Measurements from ENCODE around the gene CCL8. TPM values are rescaled to one million over a fixed set of nuclear protein-coding genes. Genes with fewer than 3 reads are reported as not detected.

The CCL8 gene
- total RNA-seq (1 to 10 TPM in 1 of 2 donors, under 1 TPM in 1; 0.96 to 7.3 TPM), polyA plus RNA-seq (ENCODE audit: insufficient read length in 6 of 6) (under 1 TPM; 0.31 to 0.92 (median 0.50) TPM)
- long read RNA-seq, donor 1, result 0 reads
- long read RNA-seq, donor 2, result 0 reads
- long read RNA-seq, donor 3, result 0 reads
- long read RNA-seq, donor 4, result 0 reads
- long read RNA-seq, donor 5, partial matches to known transcripts, result 0 of 1 reads
- long read RNA-seq, donor 5, other reads (novel, unspliced or antisense), result 0 of 1 reads
- long read RNA-seq, donor 6, result 0 reads
- long read RNA-seq, donor 7, result 0 reads
- long read RNA-seq, donor 8, result 0 reads
- long read RNA-seq, donor 9, result 0 reads
- long read RNA-seq, donor 10, transcript CCL8-201 (3 exons, 1,261 nt), result major isoform, 12 of 12 reads
- long read RNA-seq, donor 10, partial matches to known transcripts, result 0 of 12 reads
- long read RNA-seq, donor 10, other reads (novel, unspliced or antisense), result 0 of 12 reads
- long read RNA-seq, donor 11, result 0 reads
- long read RNA-seq, donor 12, result 0 reads

DNA sequence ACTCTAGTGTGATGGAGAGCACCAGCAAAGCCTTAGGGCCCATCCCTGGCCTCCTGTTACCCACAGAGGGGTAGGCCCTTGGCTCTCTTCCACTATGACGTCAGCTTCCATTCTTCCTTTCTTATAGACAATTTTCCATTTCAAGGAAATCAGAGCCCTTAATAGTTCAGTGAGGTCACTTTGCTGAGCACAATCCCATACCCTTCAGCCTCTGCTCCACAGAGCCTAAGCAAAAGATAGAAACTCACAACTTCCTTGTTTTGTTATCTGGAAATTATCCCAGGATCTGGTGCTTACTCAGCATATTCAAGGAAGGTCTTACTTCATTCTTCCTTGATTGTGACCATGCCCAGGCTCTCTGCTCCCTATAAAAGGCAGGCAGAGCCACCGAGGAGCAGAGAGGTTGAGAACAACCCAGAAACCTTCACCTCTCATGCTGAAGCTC, at the start of gene CCL8:
Gene CCL8 (plus strand): TSS at position 397 of the 445 bp plus-strand sequence. CDS start 67 bp downstream, outside the sequence.
- H3K27ac ChIP-seq, result no peak within 1 kb of the TSS
- H3K4me1 ChIP-seq, result peaks cover 0 to 19% of the 10 kb centered on the region in 2 donors
- DNase-seq, result no peak
- no peaks in the 10 kb centered on the region for H3K9me3 ChIP-seq
- ATAC-seq, result peak; percentile 57
- intact Hi-C loops (cut with DNase I), result no loop called here
- no peak within 1 kb of the TSS for H3K4me3 ChIP-seq
- no peak for TF ChIP-seq CTCF (IDR thresholded peaks at IDR 0.05)
- no peaks in the 10 kb centered on the region for H3K36me3 ChIP-seq
- no peaks in the 10 kb centered on the region for H3K27me3 ChIP-seq

DNA sequence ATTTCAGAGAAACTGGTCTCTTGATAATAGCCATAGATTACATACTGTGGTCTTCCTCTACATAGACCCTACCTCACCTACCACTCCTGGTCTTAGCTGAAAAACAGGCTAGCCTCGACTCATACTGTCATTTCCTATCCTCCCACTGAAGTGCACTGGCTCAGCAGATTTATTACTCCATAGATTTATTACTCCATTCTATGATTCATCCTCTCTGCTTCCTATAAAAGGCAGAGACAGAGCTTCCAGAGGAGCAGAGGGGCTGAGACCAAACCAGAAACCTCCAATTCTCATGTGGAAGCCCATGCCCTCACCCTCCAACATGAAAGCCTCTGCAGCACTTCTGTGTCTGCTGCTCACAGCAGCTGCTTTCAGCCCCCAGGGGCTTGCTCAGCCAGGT, 49.3 kb upstream of the CCL8 start, which contains the start of gene CCL7:
Gene CCL7 (plus strand): TSS at position 253 of the 400 bp plus-strand sequence. CDS start 70 bp downstream, at position 323.
- Histone ChIP-seq H3K27me3 (no peaks in the 10 kb centered on the region), H3K27ac (no peak within 1 kb of the TSS), H3K9me3 (no peaks in the 10 kb centered on the region), H3K4me1 (peaks cover 0 to 4% of the 10 kb centered on the region in 2 donors), H3K4me3 (no peak within 1 kb of the TSS), H3K36me3 (no peaks in the 10 kb centered on the region)
- intact Hi-C loops (cut with DNase I), result no loop called here
- no peak for DNase-seq
- peak; percentile 21 for ATAC-seq
- no peak for TF ChIP-seq CTCF (IDR thresholded peaks at IDR 0.05)

- TF ChIP-seq CTCF (IDR thresholded peaks at IDR 0.05), result no peak
- DNase-seq (peak in 2 of 4 donors; percentile 63 to 80), ATAC-seq (peak; percentile 86)
- intact Hi-C loops (cut with DNase I), result no loop called here
- H3K9me3 ChIP-seq, result no peaks in the 10 kb centered on the region
- no peaks in the 10 kb centered on the region for H3K36me3 ChIP-seq
- no peak overlapping the region for H3K4me3 ChIP-seq
- no peaks in the 10 kb centered on the region for H3K27me3 ChIP-seq
- no peak overlapping the region for H3K27ac ChIP-seq
- H3K4me1 ChIP-seq, result no peaks in the 10 kb centered on the region
These were observed 43.4 kb upstream of the CCL8 start for GRCh38 chr17:34275881-34276280.

GRCh38 chr17:34276826-34277225, 42.4 kb upstream of the CCL8 start:
- ATAC-seq, result no peak
- no peak for TF ChIP-seq CTCF (IDR thresholded peaks at IDR 0.05)
- intact Hi-C loops (cut with DNase I), result no loop called here
- H3K4me1 ChIP-seq, result no peaks in the 10 kb centered on the region
- DNase-seq, result no peak
- no peak overlapping the region for H3K4me3 ChIP-seq
- no peaks in the 10 kb centered on the region for H3K9me3 ChIP-seq
- no peaks in the 10 kb centered on the region for H3K36me3 ChIP-seq
- no peaks in the 10 kb centered on the region for H3K27me3 ChIP-seq
- H3K27ac ChIP-seq, result no peak overlapping the region

GRCh38 chr17:34283571-34283970, 35.7 kb upstream of the CCL8 start:
- TF ChIP-seq CTCF (IDR thresholded peaks at IDR 0.05), result no peak
- no peak for DNase-seq
- H3K27ac ChIP-seq, result no peak overlapping the region
- H3K36me3 ChIP-seq, result no peaks in the 10 kb centered on the region
- ATAC-seq, result no peak
- no peaks in the 10 kb centered on the region for H3K4me1 ChIP-seq
- no peak overlapping the region for H3K4me3 ChIP-seq
- no peaks in the 10 kb centered on the region for H3K9me3 ChIP-seq
- H3K27me3 ChIP-seq, result no peaks in the 10 kb centered on the region
- intact Hi-C loops (cut with DNase I), result no loop called here

Measured in left lung (tissue), 14 donors.